OCI-LY1 (cell line): Measurements from ENCODE around the gene PICALM.

Experiments
- H2AFZ ChIP-seq: fragments of 200-600 bp; sonication (generic), shearing (Covaris generic); 2 replicates; pipeline ENCODE4 v1.6.0; 2014; ENCODE audit warnings: antibody characterized with exemption, mild to moderate bottlenecking, low read length
- H3F3A ChIP-seq: fragments of 200-600 bp; sonication (generic), shearing (Covaris generic); 2 replicates; pipeline ENCODE4 v1.6.0; 2014; ENCODE audit warnings: mild to moderate bottlenecking, antibody characterized with exemption, low read length, moderate library complexity; ENCODE audit not compliant: insufficient read depth
- H3K27ac ChIP-seq: fragments of 200-600 bp; sonication (generic); 2 replicates; pipeline ENCODE4 v1.5.1; 2014; ENCODE audit warnings: low read length, mixed run types, mild to moderate bottlenecking, low read depth; ENCODE audit not compliant: poor library complexity, severe bottlenecking
- H3K27me3 ChIP-seq: fragments of 200-600 bp; sonication (generic); 2 replicates; pipeline ENCODE4 v1.6.0; 2014; ENCODE audit warnings: antibody characterized with exemption, mild to moderate bottlenecking, low read length, moderate library complexity; ENCODE audit not compliant: insufficient read depth
- H3K36me3 ChIP-seq: fragments of 200-600 bp; sonication (generic); 2 replicates; pipeline ENCODE4 v1.6.1; 2014; ENCODE audit warnings: mild to moderate bottlenecking, antibody characterized with exemption, low read length, moderate library complexity, mixed read lengths; ENCODE audit not compliant: insufficient read depth
- H3K4me1 ChIP-seq: fragments of 200-600 bp; sonication (generic); 2 replicates; pipeline ENCODE4 v1.5.1; 2014; ENCODE audit warnings: mild to moderate bottlenecking, low read length, moderate library complexity; ENCODE audit not compliant: insufficient read depth, severe bottlenecking
- H3K4me2 ChIP-seq: fragments of 200-600 bp; sonication (generic), shearing (Covaris generic); 2 replicates; pipeline ENCODE4 v1.6.1; 2014; ENCODE audit warnings: low read length
- H3K4me3 ChIP-seq: fragments of 200-600 bp; sonication (generic); 2 replicates; pipeline ENCODE4 v1.5.1; 2014; ENCODE audit warnings: low read length, low read depth, mild to moderate bottlenecking, mixed read lengths; ENCODE audit not compliant: poor library complexity, severe bottlenecking
- H3K79me2 ChIP-seq: fragments of 200-600 bp; shearing (Covaris generic); 2 replicates; pipeline ENCODE4 v1.6.1; 2016; ENCODE audit warnings: mixed run types, low read length, mixed read lengths; ENCODE audit not compliant: insufficient read depth
- H3K9ac ChIP-seq: fragments of 200-600 bp; sonication (generic), shearing (Covaris generic); 2 replicates; pipeline ENCODE4 v1.6.1; 2014; ENCODE audit warnings: mild to moderate bottlenecking, low read length, mixed read lengths
- H3K9me2 ChIP-seq: fragments of 200-600 bp; sonication (generic), shearing (Covaris generic); 2 replicates; pipeline ENCODE4 v1.6.1; 2014; ENCODE audit warnings: low read depth, mild to moderate bottlenecking, low read length, mixed read lengths
- H3K9me3 ChIP-seq: fragments of 200-600 bp; shearing (Covaris generic); 2 replicates; pipeline ENCODE4 v1.6.1; 2014; ENCODE audit warnings: low read length, mixed read lengths
- H4K20me1 ChIP-seq: fragments of 200-600 bp; sonication (generic), shearing (Covaris generic); 2 replicates; pipeline ENCODE4 v1.6.0; 2016; ENCODE audit warnings: mild to moderate bottlenecking, low read length; ENCODE audit not compliant: insufficient read depth
- EZH2 ChIP-seq: fragments of 200-600 bp; sonication (generic), shearing (Covaris generic); IDR thresholded peaks from 2 replicates; pipeline ENCODE4 v1.8.0; 2017; ENCODE audit warnings: borderline replicate concordance, mixed run types, mild to moderate bottlenecking, antibody characterized with exemption, low read length, moderate library complexity, mixed read lengths
- TF ChIP-seq, protein P1 (sequence below): fragments of 200-600 bp; sonication (generic), shearing (Covaris generic); IDR thresholded peaks from 2 replicates; pipeline ENCODE4 v1.5.1; 2017; ENCODE audit warnings: mild to moderate bottlenecking, antibody characterized with exemption, low read length, moderate library complexity, mixed read lengths

The PICALM gene

DNA sequence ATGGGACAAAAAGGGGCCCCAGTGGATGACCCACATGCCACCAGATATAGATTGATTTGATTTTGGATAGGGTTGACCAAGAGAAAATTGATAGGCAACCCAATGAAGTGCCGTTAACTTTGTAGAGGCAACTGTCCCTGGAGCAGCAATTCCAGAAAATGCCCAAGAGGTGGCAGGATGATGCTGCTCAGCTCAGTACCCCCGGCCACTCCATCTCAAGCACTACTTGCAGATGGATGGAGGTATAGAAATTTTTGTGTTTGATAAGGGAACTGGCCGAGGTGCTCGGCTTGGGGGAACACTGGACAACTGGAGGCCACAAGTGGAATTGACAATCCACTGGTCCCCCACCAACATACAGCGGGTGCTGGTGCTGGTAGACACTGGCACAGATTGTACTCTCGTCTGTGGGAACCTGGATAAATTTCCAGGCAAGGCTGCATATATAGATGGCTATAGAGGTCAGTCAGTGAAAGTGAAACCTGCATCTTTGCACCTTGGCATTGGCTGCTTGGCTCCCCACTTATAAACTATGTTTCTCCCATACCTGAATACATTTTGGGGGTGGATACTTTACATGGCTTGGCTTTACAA lies 127.4 kb downstream of the PICALM start:
- H4K20me1 ChIP-seq: no peaks in the 10 kb centered on the region
- no peaks in the 10 kb centered on the region for H3K9me2 ChIP-seq
- H2AFZ ChIP-seq: no peak overlapping the region
- H3K36me3 ChIP-seq: no peaks in the 10 kb centered on the region
- no peak overlapping the region for H3K4me2 ChIP-seq
- TF ChIP-seq, protein P1, sequence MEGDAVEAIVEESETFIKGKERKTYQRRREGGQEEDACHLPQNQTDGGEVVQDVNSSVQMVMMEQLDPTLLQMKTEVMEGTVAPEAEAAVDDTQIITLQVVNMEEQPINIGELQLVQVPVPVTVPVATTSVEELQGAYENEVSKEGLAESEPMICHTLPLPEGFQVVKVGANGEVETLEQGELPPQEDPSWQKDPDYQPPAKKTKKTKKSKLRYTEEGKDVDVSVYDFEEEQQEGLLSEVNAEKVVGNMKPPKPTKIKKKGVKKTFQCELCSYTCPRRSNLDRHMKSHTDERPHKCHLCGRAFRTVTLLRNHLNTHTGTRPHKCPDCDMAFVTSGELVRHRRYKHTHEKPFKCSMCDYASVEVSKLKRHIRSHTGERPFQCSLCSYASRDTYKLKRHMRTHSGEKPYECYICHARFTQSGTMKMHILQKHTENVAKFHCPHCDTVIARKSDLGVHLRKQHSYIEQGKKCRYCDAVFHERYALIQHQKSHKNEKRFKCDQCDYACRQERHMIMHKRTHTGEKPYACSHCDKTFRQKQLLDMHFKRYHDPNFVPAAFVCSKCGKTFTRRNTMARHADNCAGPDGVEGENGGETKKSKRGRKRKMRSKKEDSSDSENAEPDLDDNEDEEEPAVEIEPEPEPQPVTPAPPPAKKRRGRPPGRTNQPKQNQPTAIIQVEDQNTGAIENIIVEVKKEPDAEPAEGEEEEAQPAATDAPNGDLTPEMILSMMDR: peak; percentile 66
- TF ChIP-seq EZH2: no peak
- no peaks in the 10 kb centered on the region for H3K79me2 ChIP-seq
- H3K4me1 ChIP-seq: no peaks in the 10 kb centered on the region
- H3K27me3 ChIP-seq: no peaks in the 10 kb centered on the region
- no peak overlapping the region for H3K27ac ChIP-seq
- no peak overlapping the region for H3K9ac ChIP-seq
- H3K4me3 ChIP-seq: no peak overlapping the region
- H3F3A ChIP-seq: no peaks in the 10 kb centered on the region
- H3K9me3 ChIP-seq: 0 out of 2 replicates have a peak, but pooled peaks cover 5% of the 10 kb centered on the region

DNA sequence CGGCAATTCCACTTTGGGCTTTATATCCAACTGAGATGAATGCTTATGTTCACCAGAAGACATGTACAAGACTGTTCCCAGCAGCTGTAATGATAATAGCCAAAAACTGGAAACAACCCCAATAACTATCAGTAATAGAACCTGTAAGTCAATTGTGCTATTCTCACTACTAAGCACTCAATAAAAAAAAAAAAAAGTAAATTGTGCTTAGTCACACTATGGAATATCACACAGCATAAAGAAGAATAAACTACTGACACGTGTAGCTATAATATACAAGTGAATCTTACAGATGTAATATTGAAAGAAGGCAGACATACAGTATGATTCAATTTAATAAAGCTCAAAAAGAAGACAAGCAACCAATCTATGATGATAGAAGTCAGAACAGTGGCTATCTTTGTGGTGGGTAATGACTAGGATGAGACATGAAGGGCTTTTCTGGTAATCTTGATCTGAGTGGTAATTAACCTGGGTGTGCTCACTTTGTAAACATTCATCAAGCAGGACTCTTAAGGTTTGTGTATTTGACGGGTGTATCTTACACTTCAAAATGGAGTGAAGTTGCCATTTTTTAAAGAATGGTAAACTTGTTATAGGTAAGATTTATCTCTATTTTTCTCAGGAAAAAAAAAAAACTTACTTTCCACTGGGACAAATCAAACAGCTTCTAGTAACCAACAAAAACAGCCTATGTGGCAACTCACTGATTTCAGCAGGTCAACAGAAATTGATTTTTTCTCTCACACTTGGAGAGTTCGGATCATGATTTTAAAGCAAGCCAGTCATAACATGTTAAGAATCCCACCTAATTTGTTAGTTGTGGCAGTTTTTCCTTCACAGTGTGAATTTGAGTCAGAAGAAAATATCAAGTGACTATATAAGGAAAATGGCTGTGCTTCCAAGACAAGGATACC lies 129.5 kb downstream of the PICALM start:
- no peak overlapping the region for H2AFZ ChIP-seq
- no peaks in the 10 kb centered on the region for H4K20me1 ChIP-seq
- TF ChIP-seq EZH2: no peak
- TF ChIP-seq, protein P1: no peak
- H3F3A ChIP-seq: no peaks in the 10 kb centered on the region
- H3K4me1 ChIP-seq: no peaks in the 10 kb centered on the region
- H3K79me2 ChIP-seq: no peaks in the 10 kb centered on the region
- H3K4me2 ChIP-seq: no peak overlapping the region
- H3K9ac ChIP-seq: no peak overlapping the region
- no peaks in the 10 kb centered on the region for H3K9me2 ChIP-seq
- no peaks in the 10 kb centered on the region for H3K9me3 ChIP-seq
- H3K27me3 ChIP-seq: no peaks in the 10 kb centered on the region
- no peak overlapping the region for H3K4me3 ChIP-seq
- no peak overlapping the region for H3K27ac ChIP-seq
- H3K36me3 ChIP-seq: no peaks in the 10 kb centered on the region

DNA sequence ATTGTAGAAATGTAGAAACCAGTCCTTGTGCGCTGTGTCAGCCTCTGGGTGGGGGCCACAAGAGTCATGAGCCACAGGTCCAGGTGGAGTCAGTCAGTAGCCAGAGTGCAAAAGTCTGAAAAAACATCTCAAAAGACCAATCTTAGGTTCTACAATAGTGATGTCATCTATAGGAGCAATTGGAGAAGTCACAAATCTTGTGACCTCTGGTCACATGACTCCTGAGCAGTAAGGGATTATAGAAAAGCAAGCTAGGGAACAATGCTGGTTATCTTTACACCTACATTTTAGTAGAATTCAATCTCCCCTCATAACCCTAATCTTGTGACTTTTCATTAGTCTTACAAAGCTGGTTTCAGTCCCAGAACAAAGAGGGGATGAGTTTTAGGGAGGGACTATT lies 131.0 kb downstream of the PICALM start:
- H3K4me2 ChIP-seq: no peak overlapping the region
- TF ChIP-seq EZH2: no peak
- TF ChIP-seq, protein P1: no peak

More for the DNA sequence above, 131.0 kb downstream of the PICALM start:
- Histone ChIP-seq H4K20me1 (no peaks in the 10 kb centered on the region), H3F3A (no peaks in the 10 kb centered on the region), H3K36me3 (no peaks in the 10 kb centered on the region), H3K4me1 (no peaks in the 10 kb centered on the region), H3K4me3 (no peak overlapping the region), H3K9me3 (no peaks in the 10 kb centered on the region), H3K27ac (no peak overlapping the region), H3K79me2 (no peaks in the 10 kb centered on the region), H3K9ac (no peak overlapping the region), H2AFZ (no peak overlapping the region), H3K9me2 (no peaks in the 10 kb centered on the region), H3K27me3 (no peaks in the 10 kb centered on the region)
